Activated CD8-positive, alpha-beta memory T cell treated with anti-CD3 and anti-CD28 coated beads for 4 hours (primary cell): Measurements from ENCODE around the gene GPR15LG.

Experiments used
- DNase-seq, 2 donors: peaks; one replicate each; pipeline ENCODE4 v3.0.0-alpha.2; 2020; ENCODE audit warnings: low read depth in 2 of 2

Gene GPR15LG

DNA sequence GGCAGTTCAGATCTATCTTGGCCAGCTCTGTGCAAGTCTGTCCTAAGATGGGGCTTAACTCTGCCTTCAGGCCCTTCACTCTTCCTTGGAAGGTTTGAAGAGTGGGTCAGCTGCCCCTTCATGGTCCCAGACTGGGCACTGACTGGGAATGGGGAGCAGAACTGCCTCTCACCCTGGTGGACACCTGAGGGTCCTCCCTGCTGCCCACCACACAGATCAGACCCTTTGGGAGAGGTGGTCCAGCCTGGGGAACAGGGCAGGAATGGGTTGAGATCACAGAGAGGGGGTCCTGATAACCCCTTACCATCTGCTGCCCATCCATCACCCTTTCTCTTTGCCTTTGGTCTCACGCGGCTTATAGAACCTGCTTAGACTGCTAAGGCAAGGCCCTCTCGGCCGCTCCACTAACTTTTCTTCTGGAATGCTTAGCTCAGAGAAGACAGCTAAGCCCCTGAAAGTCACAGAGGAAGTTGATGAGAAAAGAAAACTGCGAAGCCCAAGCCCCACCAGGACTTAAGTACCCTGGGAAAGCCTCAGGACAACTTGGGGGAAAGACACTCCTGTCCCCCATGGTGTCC lies 20.3 kb downstream of the GPR15LG start:
- no peak for DNase-seq

DNA sequence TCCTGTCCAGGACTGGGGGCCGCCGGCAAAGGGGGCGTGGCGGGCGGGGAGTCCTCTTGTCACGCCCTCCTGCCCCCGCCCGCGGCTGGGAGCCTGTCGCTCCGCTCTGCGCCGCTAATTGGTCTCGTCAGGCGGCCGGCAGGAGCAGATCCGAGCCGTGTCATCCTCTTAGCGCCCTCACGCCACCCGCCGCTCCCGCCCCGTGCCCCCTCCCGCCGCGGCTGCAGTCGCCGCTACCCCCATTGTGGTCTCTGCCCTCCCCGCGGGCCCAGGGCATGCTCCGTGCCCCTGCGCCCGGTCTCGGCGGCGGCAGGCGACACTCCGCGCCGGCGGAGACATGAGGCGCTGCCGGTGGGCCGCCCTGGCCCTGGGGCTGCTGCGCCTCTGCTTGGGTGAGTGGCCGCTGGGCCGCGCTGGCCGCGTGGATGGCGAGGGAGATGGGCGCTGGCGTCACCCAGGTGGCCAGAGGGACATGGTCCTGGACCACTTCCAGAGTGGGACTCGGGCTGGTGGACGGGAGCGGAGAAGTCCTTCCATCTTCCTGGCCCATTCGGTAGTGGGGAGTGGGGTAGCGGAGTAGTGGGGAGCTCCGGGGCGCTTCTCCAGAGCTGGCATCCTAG lies 20.9 kb downstream of the GPR15LG start, which contains the start of gene CDHR1:
CDHR1 (plus strand) TSS at position 114 of the 620 bp plus-strand sequence; CDS start at position 338, 224 bp downstream.
- DNase-seq = peak; percentile 15 to 16

- DNase-seq = no peak
These were observed 21.6 kb downstream of the GPR15LG start for GRCh38 chr10:84195044-84195830.

GRCh38 chr10:84196083-84196482 lies 22.5 kb downstream of the GPR15LG start:
- DNase-seq = no peak

DNA sequence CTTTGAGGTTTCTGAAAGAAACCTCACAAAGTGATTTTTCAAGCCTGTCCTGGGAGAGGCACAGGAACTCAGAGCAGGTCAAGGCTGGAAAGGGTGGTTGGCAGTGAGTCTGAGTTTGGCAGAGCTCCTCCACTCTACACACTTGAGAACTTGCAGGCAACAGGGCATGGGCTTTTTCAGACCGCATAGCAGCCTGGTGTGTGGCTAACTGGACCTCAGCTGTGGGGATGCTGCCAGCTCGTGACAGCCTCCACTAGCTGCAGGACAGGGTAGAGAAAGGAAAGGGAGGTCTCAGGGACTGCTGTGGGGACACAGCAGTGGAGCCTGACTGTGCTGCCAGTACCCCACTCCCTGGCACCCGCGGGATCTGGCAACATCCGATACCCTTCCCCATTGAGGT lies 23.3 kb downstream of the GPR15LG start:
- DNase-seq = no peak

- DNase-seq = no peak
These were observed 24.0 kb downstream of the GPR15LG start for GRCh38 chr10:84197643-84198042.

GRCh38 chr10:84198206-84198915 lies 24.8 kb downstream of the GPR15LG start:
- no peak for DNase-seq

GRCh38 chr10:84200537-84201243 lies 27.1 kb downstream of the GPR15LG start:
- no peak for DNase-seq

DNA sequence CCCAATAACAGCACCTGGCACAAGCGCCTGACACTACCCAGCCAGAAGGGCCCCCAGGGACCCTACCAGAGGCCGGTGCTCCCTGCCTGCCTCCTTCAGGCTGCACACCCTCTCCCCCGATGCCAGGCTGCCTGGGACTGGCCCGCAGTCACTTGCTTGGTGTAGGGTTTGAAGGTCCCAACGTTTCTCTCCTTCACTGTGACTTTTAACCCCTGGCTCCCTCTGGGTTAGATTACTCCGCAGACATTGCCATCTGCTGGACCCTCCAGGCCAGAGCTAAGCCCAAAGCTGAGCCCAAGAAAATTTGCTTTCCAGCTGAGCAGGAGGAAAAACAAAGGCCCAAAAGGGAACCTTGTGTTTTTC lies 27.6 kb downstream of the GPR15LG start:
- no peak for DNase-seq

DNA sequence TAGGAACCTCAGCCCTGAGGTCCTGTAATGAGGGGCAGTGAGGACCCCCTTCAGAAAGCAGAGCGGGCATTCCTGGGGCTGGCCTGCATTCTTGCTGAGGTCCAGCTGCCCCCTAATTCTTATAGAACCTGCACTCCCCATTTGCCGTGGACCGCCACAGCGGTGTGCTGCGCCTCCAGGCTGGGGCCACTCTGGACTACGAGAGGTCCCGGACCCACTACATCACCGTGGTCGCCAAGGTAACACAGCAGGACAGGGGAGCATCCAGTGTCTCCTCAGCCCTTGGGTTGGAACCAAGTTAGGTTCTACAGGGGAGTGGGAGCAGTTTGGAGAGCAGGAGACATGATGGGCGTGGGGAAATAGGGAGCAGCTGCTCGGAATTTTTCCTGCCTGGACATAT lies 28.1 kb downstream of the GPR15LG start:
- DNase-seq = no peak

- no peak for DNase-seq
These were observed 28.7 kb downstream of the GPR15LG start for GRCh38 chr10:84202349-84202748.

GRCh38 chr10:84204122-84204521 lies 30.5 kb downstream of the GPR15LG start:
- no peak for DNase-seq

- DNase-seq = no peak
These were observed 31.0 kb downstream of the GPR15LG start for GRCh38 chr10:84204610-84205009.

DNA sequence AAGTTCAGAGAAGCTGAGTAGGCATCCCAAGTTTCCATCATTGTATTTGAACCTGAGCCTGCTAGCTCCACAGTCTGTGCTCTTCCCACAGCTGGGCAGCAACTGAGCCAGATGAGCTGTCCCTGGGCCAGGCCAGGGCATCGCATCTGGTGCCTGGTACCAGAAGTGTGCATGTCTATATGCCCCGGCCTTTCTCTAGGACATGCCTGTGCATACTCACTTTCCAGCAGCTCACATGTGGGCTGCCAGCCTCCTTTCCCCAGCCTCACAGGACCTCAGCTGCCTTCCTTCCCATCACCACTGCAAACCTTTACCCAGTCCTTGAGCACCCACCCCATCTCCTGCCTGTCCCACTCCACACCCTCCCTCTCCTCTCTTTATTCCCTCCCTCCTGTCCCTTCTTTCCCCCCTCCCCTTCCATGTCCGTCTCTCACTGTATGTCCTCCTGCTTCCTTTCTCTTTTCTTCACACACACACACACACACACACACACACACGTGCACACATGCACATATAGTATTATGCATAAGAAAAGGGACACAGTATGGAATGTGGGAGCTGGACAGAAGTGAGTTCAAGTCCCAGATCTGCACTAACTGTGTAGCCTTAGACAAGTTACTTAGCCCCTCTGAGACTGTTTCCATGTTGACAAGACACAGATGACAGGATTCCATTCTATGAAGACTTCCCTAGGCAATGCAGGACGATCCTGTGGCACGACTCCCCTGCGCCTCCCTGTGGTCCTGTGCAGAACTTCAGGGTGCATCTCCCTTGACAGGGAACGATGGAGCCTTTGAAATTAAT lies 31.6 kb downstream of the GPR15LG start:
- peak; percentile 32 for DNase-seq

DNA sequence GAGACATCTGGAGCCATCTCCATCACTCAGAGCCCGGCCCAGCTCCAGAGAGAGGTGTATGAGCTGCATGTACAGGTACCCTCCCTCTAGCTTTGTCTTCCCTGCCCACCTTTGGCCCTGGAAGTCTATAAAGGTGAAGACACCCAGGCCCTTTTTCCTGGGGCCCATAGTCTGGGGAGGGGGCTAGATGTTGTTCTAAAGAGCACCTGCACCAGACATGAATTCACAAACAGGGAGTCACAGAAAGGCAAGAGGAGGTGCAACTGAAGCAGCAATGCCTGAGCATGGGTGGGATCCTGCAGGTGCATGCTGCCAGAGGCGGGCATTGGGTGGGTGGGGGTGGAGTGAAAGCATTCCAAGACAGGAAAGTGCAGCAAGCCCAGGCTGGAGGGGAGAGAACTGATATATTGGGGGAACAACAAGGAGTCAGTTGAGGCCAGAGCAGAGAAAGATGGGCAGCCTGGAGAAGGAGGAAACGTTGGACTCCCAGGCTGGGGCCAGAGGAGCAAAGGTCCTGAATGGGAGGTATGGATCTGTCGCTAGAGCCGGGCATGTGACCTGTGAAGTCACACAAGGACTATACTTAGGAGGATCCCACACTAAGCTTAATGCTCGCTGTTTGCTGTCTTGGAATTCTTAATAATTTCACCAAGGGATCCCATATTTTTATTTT lies 32.4 kb downstream of the GPR15LG start:
- no peak for DNase-seq

DNA sequence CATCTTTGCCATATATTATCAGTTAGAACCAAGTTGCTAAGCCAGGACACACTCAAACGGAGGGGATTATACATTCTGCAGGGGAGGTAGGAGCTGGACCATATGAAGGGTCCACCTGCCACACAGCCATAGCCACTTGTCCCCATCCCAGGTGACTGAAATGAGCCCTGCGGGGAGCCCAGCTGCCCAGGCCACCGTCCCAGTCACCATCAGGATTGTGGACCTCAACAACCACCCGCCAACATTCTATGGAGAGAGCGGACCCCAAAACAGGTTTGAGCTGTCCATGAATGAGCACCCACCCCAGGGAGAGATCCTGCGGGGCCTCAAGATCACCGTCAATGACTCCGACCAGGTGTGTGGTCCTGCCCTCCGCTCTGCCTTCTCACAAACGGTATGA lies 34.4 kb downstream of the GPR15LG start:
- DNase-seq = no peak

DNA sequence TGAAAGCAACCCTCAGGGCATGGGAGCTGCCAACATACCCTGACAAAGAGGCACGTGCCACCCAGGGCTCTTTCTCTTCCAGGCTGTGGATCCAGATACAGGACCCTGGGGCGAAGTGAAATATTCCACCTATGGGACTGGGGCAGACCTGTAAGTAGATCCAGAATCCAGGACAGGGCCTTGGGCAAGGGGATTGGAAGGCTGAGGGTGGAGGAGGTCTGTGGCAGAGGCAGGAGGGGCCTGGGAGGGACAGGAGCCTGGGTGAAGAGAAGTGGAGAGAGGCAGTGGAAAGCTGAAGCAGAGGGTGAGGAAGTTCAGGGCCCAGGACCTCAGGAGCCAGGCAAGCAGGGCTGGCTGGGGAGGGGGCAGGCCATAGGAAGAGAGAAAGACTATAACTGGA lies 38.0 kb downstream of the GPR15LG start:
- DNase-seq = no peak

- no peak for DNase-seq
These were observed 38.4 kb downstream of the GPR15LG start for GRCh38 chr10:84212014-84212413.

DNA sequence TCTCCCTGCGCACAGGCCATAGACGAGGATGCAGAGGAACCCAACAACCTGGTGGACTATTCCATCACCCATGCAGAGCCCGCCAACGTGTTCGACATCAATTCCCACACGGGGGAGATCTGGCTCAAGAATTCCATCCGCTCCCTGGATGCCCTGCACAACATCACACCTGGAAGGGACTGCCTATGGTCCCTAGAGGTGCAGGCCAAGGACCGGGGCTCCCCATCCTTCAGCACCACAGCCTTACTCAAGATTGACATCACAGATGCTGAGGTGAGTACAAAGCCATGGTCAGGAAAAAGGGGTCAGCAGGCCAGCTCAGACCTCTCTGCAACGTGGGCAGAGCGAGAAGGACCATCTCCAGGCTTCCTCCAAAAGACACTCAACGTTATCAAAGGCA lies 39.5 kb downstream of the GPR15LG start:
- DNase-seq = no peak

GRCh38 chr10:84214046-84214572 lies 40.5 kb downstream of the GPR15LG start:
- no peak for DNase-seq
